ENCODE data around the gene CHID1. TPM values are rescaled to one million over a fixed set of nuclear protein-coding genes. Genes with fewer than 3 reads are reported as not detected.

CHID1 gene
- total RNA-seq, 2 donors from 2014 or later, result 46.4 to 113 TPM

DNA sequence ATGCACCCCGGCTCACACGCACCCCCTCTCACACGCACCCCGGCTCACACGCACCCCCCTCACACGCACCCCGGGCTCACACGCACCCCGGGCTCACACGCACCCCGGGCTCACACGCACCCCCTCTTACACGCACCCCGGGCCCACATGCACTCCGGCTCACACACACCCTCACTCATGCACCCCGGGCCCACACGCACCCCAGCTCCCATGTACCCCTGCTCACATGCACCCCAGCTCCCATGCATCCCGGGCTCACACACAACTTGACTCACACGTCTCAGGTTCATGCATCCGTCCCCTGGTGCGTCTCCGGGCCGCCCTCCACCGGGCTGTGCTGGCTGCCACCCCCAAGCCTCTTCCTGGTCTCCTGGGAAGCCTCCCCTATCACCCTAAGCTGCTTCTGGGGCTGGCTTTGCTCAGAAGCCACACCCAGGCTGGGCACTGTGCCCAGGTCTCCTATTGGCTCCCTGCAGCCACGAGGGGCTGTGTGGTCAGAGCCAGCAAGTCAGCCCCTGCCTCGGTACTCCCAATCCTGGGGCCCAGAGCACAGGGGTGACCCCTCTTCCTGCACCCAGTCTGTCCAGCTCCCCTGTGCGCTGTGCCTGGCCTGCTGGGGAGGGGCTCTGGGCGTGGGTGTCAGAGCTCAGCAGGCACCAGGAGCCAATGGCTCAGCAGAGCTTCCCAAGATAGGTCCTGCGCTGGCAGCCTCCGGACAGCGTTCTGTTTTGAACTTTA lies 51.0 kb downstream of the CHID1 start:
- Histone ChIP-seq H3K4me1 (peaks cover 12% of the 10 kb centered on the region), H3K27ac (no peak overlapping the region), H3K9me3 (no peaks in the 10 kb centered on the region), H3K27me3 (peaks cover 21% of the 10 kb centered on the region), H3K4me3 (peak overlapping the region; percentile 11), H3K36me3 (no peaks in the 10 kb centered on the region), H3K9ac (ENCODE audit: low read depth in 2 of 2, low read length in 2 of 2) (peak overlapping the region; percentile 12 to 39)
- peak; percentile 83 for DNase-seq
- TF ChIP-seq CTCF (IDR thresholded peaks at IDR 0.05), result no peak
- intact Hi-C loops (cut with DNase I), result no loop called here

- no peak for TF ChIP-seq CTCF (IDR thresholded peaks at IDR 0.05)
- no peak for DNase-seq
- H3K27ac ChIP-seq, result no peak overlapping the region
- H3K27me3 ChIP-seq, result peaks cover 17% of the 10 kb centered on the region
- H3K36me3 ChIP-seq, result no peaks in the 10 kb centered on the region
- H3K4me3 ChIP-seq, result no peak overlapping the region
- H3K9me3 ChIP-seq, result no peaks in the 10 kb centered on the region
- H3K4me1 ChIP-seq, result peaks cover 12% of the 10 kb centered on the region
- peak overlapping the region in 1 of 2 donors; percentile 24 for H3K9ac ChIP-seq (ENCODE audit: low read depth in 2 of 2, low read length in 2 of 2)
- intact Hi-C loops (cut with DNase I), result no loop called here
These were observed 51.8 kb downstream of the CHID1 start for GRCh38 chr11:858762-859339.

- no peak for TF ChIP-seq CTCF (IDR thresholded peaks at IDR 0.05)
- Histone ChIP-seq H3K36me3 (no peaks in the 10 kb centered on the region), H3K9me3 (no peaks in the 10 kb centered on the region), H3K4me1 (peaks cover 12% of the 10 kb centered on the region), H3K4me3 (no peak overlapping the region), H3K27ac (no peak overlapping the region), H3K9ac (ENCODE audit: low read depth in 2 of 2, low read length in 2 of 2) (no peak overlapping the region), H3K27me3 (peaks cover 14% of the 10 kb centered on the region)
- intact Hi-C loops (cut with DNase I), result no loop called here
- no peak for DNase-seq
These were observed 52.4 kb downstream of the CHID1 start for GRCh38 chr11:858053-858761.

DNA sequence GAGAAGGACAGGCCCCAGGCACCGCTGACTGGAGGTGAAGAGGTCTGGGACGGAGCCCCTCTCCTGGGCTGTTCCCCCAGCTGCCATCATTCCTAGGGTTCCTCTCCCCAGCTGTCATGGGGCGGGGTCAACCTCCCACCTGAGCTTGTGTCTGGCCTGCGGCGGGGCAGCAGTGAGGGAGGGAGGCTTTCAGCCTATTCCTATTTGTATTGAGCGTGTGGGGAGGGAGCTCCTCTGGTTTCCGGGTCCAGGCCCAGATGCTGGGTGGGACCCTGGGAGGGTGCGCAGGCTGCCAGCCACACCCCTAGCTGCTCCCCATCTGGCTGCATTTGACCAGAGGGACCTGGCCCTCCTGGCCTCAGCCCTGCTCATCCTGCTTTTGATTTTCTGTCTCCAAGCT lies 54.2 kb downstream of the CHID1 start:
- no peak for DNase-seq
- peaks cover 6% of the 10 kb centered on the region for H3K4me1 ChIP-seq
- no peaks in the 10 kb centered on the region for H3K9me3 ChIP-seq
- no peak overlapping the region for H3K9ac ChIP-seq (ENCODE audit: low read depth in 2 of 2, low read length in 2 of 2)
- TF ChIP-seq CTCF (IDR thresholded peaks at IDR 0.05), result no peak
- H3K27me3 ChIP-seq, result peaks cover under 1% of the 10 kb centered on the region
- H3K4me3 ChIP-seq, result no peak overlapping the region
- no peaks in the 10 kb centered on the region for H3K36me3 ChIP-seq
- intact Hi-C loops (cut with DNase I), result no loop called here
- H3K27ac ChIP-seq, result no peak overlapping the region

DNA sequence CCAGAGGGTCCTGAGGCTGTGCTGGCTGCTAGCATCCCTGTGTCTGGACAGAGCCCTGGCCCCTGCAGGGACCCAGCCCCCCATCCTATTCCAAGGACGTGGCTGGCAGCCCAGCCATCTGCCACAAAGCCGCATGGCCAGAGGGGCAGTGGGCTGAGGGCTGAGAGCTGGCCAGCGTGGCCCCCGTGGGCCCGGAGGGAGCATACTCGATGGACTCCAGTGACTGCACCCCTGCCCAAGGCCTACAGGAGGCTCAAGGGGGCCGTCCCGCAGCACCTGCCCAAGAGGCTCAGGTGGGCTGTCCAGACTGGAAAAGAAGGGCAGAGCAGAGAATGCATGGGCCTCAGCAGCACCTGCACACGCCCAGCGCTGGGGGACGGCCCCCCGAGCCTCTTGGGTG lies 54.8 kb downstream of the CHID1 start:
- Histone ChIP-seq H3K36me3 (no peaks in the 10 kb centered on the region), H3K27me3 (peaks cover 6% of the 10 kb centered on the region), H3K4me3 (no peak overlapping the region), H3K9ac (ENCODE audit: low read depth in 2 of 2, low read length in 2 of 2) (no peak overlapping the region), H3K27ac (no peak overlapping the region), H3K9me3 (no peaks in the 10 kb centered on the region), H3K4me1 (peaks cover 6% of the 10 kb centered on the region)
- no peak for DNase-seq
- TF ChIP-seq CTCF (IDR thresholded peaks at IDR 0.05), result no peak
- intact Hi-C loops (cut with DNase I), result no loop called here

Measured in colonic mucosa (tissue), 4 donors.